Endothelial cell of umbilical vein (primary cell): ENCODE results near the gene GJB3. TPM values are rescaled to one million over a fixed set of nuclear protein-coding genes. Genes with fewer than 3 reads are reported as not detected.

ENCODE experiments used
- BruUV-seq: library from RNA; stranded (reverse); fragments of 400-500 nt; replicated peaks from 2 replicates; lab custom pipeline; 2021; lab: Mats Ljungman, UMichigan
- CTCF ChIA-PET: fragments of 300-600, 350-600 bp; sonication (Branson Sonifier 250); formaldehyde crosslinking; loops from one replicate; lab custom pipeline; 2021; ENCODE audit warnings: antibody characterized with exemption, inconsistent platforms; lab: Charles Lee
- POLR2A ChIA-PET: fragments of 300-600, 350-600 bp; sonication (Branson Sonifier 250); formaldehyde crosslinking; loops from one replicate; lab custom pipeline; 2021; ENCODE audit warnings: antibody characterized with exemption, inconsistent platforms; lab: Charles Lee
- DNase-seq: peaks from one replicate; pipeline ENCODE4 v3.0.0-alpha.2; 2011; ENCODE audit warnings: low read depth, low spot score
- FAIRE-seq: peaks from 2 replicates; lab custom pipeline; 2011; peaks lifted over from hg19 to GRCh38; lab: Jason Lieb, UNC
- H2AFZ ChIP-seq: 2 replicates; pipeline ENCODE4 v1.6.0; 2012; ENCODE audit warnings: low read depth, low read length, control low read depth, inconsistent platforms
- H3K27ac ChIP-seq: 2 replicates; pipeline ENCODE4 v1.5.1; 2011; ENCODE audit warnings: low read depth, mild to moderate bottlenecking, control low read depth, low read length, moderate library complexity; ENCODE audit not compliant: insufficient read depth
- H3K27me3 ChIP-seq, 2 experiments: 2 replicates each; pipeline versions ENCODE4 v1.6.0 to v1.6.1; 2011; ENCODE audit warnings: low read length in 2 of 2, mixed read lengths in 1 of 2; ENCODE audit not compliant: control insufficient read depth in 2 of 2, insufficient read depth in 2 of 2
- H3K36me3 ChIP-seq, 2 experiments: 2 replicates in 1 of 2; 3 replicates in 1 of 2; pipeline ENCODE4 v1.5.1; 2011; ENCODE audit warnings: low read length in 2 of 2, mild to moderate bottlenecking in 1 of 2, moderate library complexity in 1 of 2; ENCODE audit not compliant: control insufficient read depth in 2 of 2, insufficient read depth in 2 of 2; ENCODE audit errors: extremely low read depth in 1 of 2
- H3K4me1 ChIP-seq: 3 replicates; pipeline ENCODE4 v1.5.1; 2011; ENCODE audit warnings: mild to moderate bottlenecking, low read length; ENCODE audit not compliant: control insufficient read depth, insufficient read depth; ENCODE audit errors: extremely low read depth
- H3K4me2 ChIP-seq: 2 replicates; pipeline ENCODE4 v1.6.1; 2011; ENCODE audit warnings: low read length, control low read depth, mixed read lengths; ENCODE audit not compliant: insufficient read depth
- H3K4me3 ChIP-seq, 3 experiments: fragments of 200-600 bp in 1 of 3; sonication (generic), shearing (Covaris generic) in 1 of 3; replicated peaks in 1 of 3; 2 replicates each; pipeline ENCODE4 v1.5.1; 2011 to 2016; ENCODE audit warnings: control low read depth in 3 of 3, low read length in 3 of 3, mild to moderate bottlenecking in 2 of 3, inconsistent platforms in 1 of 3, low read depth in 1 of 3, moderate library complexity in 1 of 3; ENCODE audit not compliant: insufficient read depth in 1 of 3
- H3K79me2 ChIP-seq: 2 replicates; pipeline ENCODE4 v1.6.0; 2012; ENCODE audit warnings: low read length, inconsistent platforms; ENCODE audit not compliant: control insufficient read depth, insufficient read depth
- H3K9ac ChIP-seq: replicated peaks from 2 replicates; pipeline ENCODE3; 2011; ENCODE audit warnings: low read length, control low read depth; ENCODE audit not compliant: insufficient read depth; ENCODE audit errors: extremely low read depth
- H3K9me1 ChIP-seq: replicated peaks from 3 replicates; pipeline ENCODE4 v1.6.0; 2011; ENCODE audit warnings: mild to moderate bottlenecking, low read length; ENCODE audit not compliant: control insufficient read depth, insufficient read depth; ENCODE audit errors: extremely low read depth
- H3K9me3 ChIP-seq: replicated peaks from 2 replicates; pipeline ENCODE4 v1.5.1; 2012; ENCODE audit warnings: low read length, inconsistent platforms; ENCODE audit not compliant: control insufficient read depth, insufficient read depth
- H4K20me1 ChIP-seq: replicated peaks from 2 replicates; pipeline ENCODE3; 2011; ENCODE audit warnings: mild to moderate bottlenecking, low read length; ENCODE audit not compliant: control insufficient read depth, insufficient read depth; ENCODE audit errors: extremely low read depth
- EZH2 ChIP-seq: IDR thresholded peaks from 2 replicates; pipeline ENCODE4 v1.6.1; 2012; ENCODE audit warnings: borderline replicate concordance, low read depth, mild to moderate bottlenecking, moderate library complexity, low read length, inconsistent platforms; ENCODE audit not compliant: severe bottlenecking
- FOS ChIP-seq: IDR thresholded peaks from 2 replicates; pipeline ENCODE4 v1.6.1; 2011; ENCODE audit warnings: mild to moderate bottlenecking, low read length, moderate library complexity, borderline replicate concordance; ENCODE audit not compliant: insufficient read depth
- GATA2 ChIP-seq: IDR thresholded peaks from 2 replicates; pipeline ENCODE4 v1.7.0; 2011; ENCODE audit warnings: low read depth, mild to moderate bottlenecking, moderate library complexity, mixed read lengths, low read length; ENCODE audit not compliant: insufficient read length, insufficient read depth
- JUN ChIP-seq: IDR thresholded peaks from 2 replicates; pipeline ENCODE4 v1.6.1; 2011; ENCODE audit warnings: borderline replicate concordance, low read depth; ENCODE audit not compliant: insufficient read length, insufficient read depth
- MYC ChIP-seq: IDR thresholded peaks from one replicate; pipeline ENCODE4 v1.6.1; 2011; ENCODE audit warnings: mild to moderate bottlenecking, low read depth, low read length
- POLR2A ChIP-seq: IDR thresholded peaks from 2 replicates; pipeline ENCODE4 v1.6.1; 2012; ENCODE audit warnings: low read depth, mild to moderate bottlenecking, control low read depth, low read length
- POLR2AphosphoS5 ChIP-seq: IDR thresholded peaks from 2 replicates; pipeline ENCODE4 v1.6.1; 2012; ENCODE audit warnings: low read depth, mild to moderate bottlenecking, control low read depth, low read length, moderate library complexity; ENCODE audit not compliant: insufficient read depth
- dilution Hi-C: fragments of 300-500 bp; cut with MboI; formaldehyde crosslinking; loops from one replicate; pipeline ENCODE4 v1.15.0; 2019; ENCODE audit warnings: low sequenced_read_pairs; ENCODE audit not compliant: extremely low pct_ligation_motif_present
- intact Hi-C: fragments of 100-400 bp; cut with micrococcal nuclease; formaldehyde crosslinking; loops from one replicate; pipeline ENCODE4 v1.10.0; 2022
- polyA plus RNA-seq, 4 experiments: library from polyadenylated mRNA; depleted of rRNA in 3 of 4; stranded (reverse) in 3 of 4; unstranded in 1 of 4; fragments of >200 nt; gene quantifications; 2 replicates each; pipeline versions ENCODE4 v1.2.1 to v1.2.3, GENCODE V29; 2011 to 2012; ENCODE audit warnings: missing spikeins in 1 of 4
- total RNA-seq: library from RNA; stranded (reverse); gene quantifications from 2 replicates; pipeline ENCODE4 v1.2.3, GENCODE V29; 2021
- TF ChIP-seq, protein P1 (sequence below): IDR thresholded peaks from 2 replicates; pipeline ENCODE4 v1.6.1; 2011; ENCODE audit not compliant: insufficient read depth, insufficient read length
- TF ChIP-seq, protein P2 (sequence below), 2 donors: IDR thresholded peaks; 1 replicate in 1 of 2; 2 replicates in 1 of 2; pipeline ENCODE4 v1.5.1; 2011; ENCODE audit warnings: low read length in 2 of 2, mild to moderate bottlenecking in 2 of 2, moderate library complexity in 2 of 2, control low read depth in 1 of 2, inconsistent platforms in 1 of 2, low read depth in 1 of 2; ENCODE audit not compliant: insufficient read depth in 1 of 2; ENCODE audit errors: extremely low read depth in 1 of 2

Gene GJB3
- total and polyA plus RNA-seq, 2 donors (not counting 3 experiments of a cell fraction or from before 2014, with no cell fraction given) = not detected

DNA sequence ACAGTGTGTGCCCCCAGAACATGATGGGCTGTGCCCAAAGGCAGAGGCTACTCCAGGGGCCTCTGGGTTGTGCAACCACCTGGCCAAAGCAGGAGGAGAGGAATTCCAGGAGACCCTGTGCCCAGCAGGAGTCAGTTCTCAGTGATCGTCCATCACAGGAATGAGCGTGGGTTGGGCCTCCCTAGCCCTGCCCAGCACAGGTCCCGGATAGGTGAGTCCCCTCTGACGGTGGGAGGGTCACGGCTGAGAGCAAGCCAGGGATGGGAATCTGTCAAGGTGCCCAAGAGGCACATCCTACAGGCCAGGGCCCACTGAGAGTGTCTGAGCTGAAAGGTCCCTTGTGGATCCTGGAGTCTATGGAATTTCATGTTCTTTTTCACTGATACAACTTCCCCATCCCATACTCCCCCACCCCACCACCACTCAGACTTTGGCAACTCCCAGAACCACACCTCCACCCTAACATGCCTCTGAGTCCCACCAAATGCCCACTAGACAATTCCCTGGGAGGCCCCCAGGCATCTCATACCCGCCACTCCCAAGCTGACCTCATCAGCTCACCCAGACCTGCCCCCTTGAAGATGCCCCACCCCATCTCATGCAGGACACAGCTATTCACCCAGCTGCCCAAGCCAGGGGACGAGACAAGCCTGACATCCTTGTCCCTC lies 18.4 kb upstream of the GJB3 start:
- no peak overlapping the region for H3K27ac ChIP-seq

More for the DNA sequence above, 18.4 kb upstream of the GJB3 start:
- Histone ChIP-seq H3K4me1 (no peaks in the 10 kb centered on the region), H2AFZ (no peak overlapping the region), H3K9me1 (no peaks in the 10 kb centered on the region), H3K27me3 (no peaks in the 10 kb centered on the region), H3K36me3 (no peaks in the 10 kb centered on the region), H3K9me3 (no peaks in the 10 kb centered on the region), H3K79me2 (no peaks in the 10 kb centered on the region), H3K4me3 (no peak overlapping the region), H3K9ac (no peak overlapping the region), H4K20me1 (no peaks in the 10 kb centered on the region), H3K4me2 (no peak overlapping the region)
- FAIRE-seq = no peak
- ChIA-PET POLR2A (no interaction called here), CTCF (no interaction called here)
- dilution Hi-C loops (no loop called here), intact Hi-C loops (no loop called here)
- no peak for DNase-seq
- TF ChIP-seq MYC (no peak), JUN (no peak), GATA2 (no peak), EZH2 (no peak), FOS (no peak), POLR2A (no peak), POLR2AphosphoS5 (no peak)
- TF ChIP-seq, protein P1, sequence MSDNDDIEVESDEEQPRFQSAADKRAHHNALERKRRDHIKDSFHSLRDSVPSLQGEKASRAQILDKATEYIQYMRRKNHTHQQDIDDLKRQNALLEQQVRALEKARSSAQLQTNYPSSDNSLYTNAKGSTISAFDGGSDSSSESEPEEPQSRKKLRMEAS = no peak
- TF ChIP-seq, protein P2, sequence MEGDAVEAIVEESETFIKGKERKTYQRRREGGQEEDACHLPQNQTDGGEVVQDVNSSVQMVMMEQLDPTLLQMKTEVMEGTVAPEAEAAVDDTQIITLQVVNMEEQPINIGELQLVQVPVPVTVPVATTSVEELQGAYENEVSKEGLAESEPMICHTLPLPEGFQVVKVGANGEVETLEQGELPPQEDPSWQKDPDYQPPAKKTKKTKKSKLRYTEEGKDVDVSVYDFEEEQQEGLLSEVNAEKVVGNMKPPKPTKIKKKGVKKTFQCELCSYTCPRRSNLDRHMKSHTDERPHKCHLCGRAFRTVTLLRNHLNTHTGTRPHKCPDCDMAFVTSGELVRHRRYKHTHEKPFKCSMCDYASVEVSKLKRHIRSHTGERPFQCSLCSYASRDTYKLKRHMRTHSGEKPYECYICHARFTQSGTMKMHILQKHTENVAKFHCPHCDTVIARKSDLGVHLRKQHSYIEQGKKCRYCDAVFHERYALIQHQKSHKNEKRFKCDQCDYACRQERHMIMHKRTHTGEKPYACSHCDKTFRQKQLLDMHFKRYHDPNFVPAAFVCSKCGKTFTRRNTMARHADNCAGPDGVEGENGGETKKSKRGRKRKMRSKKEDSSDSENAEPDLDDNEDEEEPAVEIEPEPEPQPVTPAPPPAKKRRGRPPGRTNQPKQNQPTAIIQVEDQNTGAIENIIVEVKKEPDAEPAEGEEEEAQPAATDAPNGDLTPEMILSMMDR (IDR thresholded peaks at IDR 0.05; ENCODE audit: extremely low read depth in 1 of 2, insufficient read depth in 1 of 2, low read depth in 1 of 2, low read length in 2 of 2) = no peak
- no TSS peak for BruUV-seq
